ACC112 (cell line): ENCODE measurements around the gene TAPBPL.
A peak's percentile ranks its signal among the peaks of the same experiment; 100 is the strongest.

Experiments
- H2AFZ ChIP-seq: fragments of 200-600 bp; sonication (generic); one replicate; pipeline ENCODE4 v1.6.0; 2017; ENCODE audit warnings: antibody characterized with exemption, low read length; ENCODE audit not compliant: unreplicated experiment
- H3K27ac ChIP-seq: fragments of 200-600 bp; sonication (generic); 2 replicates; pipeline ENCODE4 v1.5.1; 2014; ENCODE audit warnings: low read depth, mild to moderate bottlenecking, antibody characterized with exemption, low read length, moderate library complexity
- H3K27me3 ChIP-seq: fragments of 200-600 bp; sonication (generic); 2 replicates; pipeline ENCODE4 v1.6.1; 2014; ENCODE audit warnings: mild to moderate bottlenecking, antibody characterized with exemption, low read length, moderate library complexity, mixed read lengths; ENCODE audit not compliant: insufficient read depth
- H3K36me3 ChIP-seq: fragments of 200-600 bp; sonication (generic); 2 replicates; pipeline ENCODE4 v1.6.1; 2016; ENCODE audit warnings: mild to moderate bottlenecking, antibody characterized with exemption, low read length, moderate library complexity, mixed read lengths; ENCODE audit not compliant: insufficient read depth
- H3K4me1 ChIP-seq: fragments of 200-600 bp; sonication (generic); one replicate; pipeline ENCODE4 v1.6.1; 2016; ENCODE audit warnings: low read length, mixed read lengths; ENCODE audit not compliant: insufficient read depth, unreplicated experiment, control insufficient read depth
- H3K4me3 ChIP-seq: fragments of 200-600 bp; sonication (generic); 2 replicates; pipeline ENCODE4 v1.5.1; 2014; ENCODE audit warnings: mild to moderate bottlenecking, low read depth, low read length
- H3K79me2 ChIP-seq: fragments of 200-600 bp; sonication (generic); one replicate; pipeline ENCODE4 v1.6.0; 2016; ENCODE audit warnings: low read length; ENCODE audit not compliant: control insufficient read depth, unreplicated experiment, insufficient read depth

TAPBPL gene

DNA sequence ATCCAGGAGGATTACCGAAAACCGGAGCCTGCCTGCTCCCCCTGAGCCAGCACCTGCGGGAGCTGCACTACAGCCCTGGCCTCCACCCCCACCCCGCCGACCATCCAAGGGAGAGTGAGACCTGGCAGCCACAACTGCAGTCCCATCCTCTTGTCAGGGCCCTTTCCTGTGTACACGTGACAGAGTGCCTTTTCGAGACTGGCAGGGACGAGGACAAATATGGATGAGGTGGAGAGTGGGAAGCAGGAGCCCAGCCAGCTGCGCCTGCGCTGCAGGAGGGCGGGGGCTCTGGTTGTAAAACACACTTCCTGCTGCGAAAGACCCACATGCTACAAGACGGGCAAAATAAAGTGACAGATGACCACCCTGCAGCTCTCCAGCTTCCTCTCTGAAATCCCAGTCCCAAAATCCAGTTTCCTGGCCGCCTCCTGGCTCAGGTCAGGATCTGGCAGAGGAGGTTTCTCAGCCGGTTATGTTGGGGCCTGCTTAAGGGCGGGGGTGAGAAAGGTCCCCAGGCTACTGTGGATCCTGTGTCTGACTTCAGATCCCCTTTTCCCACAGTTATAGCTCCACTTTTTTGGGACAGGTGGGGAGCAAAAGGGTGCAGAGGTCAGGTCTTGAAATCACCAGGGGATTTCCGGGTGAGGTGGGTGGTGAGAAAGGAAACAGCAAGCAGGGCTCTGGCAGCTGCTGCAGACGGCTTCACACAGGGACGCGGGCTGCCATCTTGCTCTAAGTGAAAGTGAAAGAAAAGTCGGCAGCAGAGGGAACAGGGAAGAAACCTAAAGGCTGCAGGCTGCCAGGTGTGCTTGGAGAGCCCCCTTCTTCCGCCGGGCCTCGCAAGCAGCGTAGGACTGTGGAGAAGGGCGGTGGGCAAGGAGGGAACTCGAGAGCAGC lies at the start of gene TAPBPL:
TAPBPL (plus strand) TSS at position 695 of the 897 bp plus-strand sequence. CDS start 207 bp downstream, outside the sequence.
- Histone ChIP-seq H3K79me2 (peaks cover 23% of the 10 kb centered on the region), H2AFZ (peak within 1 kb of the TSS; percentile 96), H3K4me3 (peak within 1 kb of the TSS; percentile 79), H3K27ac (peak within 1 kb of the TSS; percentile 70), H3K4me1 (peaks cover 16% of the 10 kb centered on the region), H3K27me3 (no peaks in the 10 kb centered on the region), H3K36me3 (no peaks in the 10 kb centered on the region)

GRCh38 chr12:6404390-6404789 lies 47.5 kb upstream of the TAPBPL start:
- Histone ChIP-seq H3K27me3 (no peaks in the 10 kb centered on the region), H3K4me1 (no peaks in the 10 kb centered on the region), H3K36me3 (no peaks in the 10 kb centered on the region; the same call in 1 of the 2 replicates), H2AFZ (no peak overlapping the region), H3K4me3 (no peak overlapping the region), H3K27ac (no peak overlapping the region), H3K79me2 (no peaks in the 10 kb centered on the region)

GRCh38 chr12:6405963-6406362 lies 45.9 kb upstream of the TAPBPL start:
- no peaks in the 10 kb centered on the region for H3K4me1 ChIP-seq
- H3K36me3 ChIP-seq, result no peaks in the 10 kb centered on the region; the same call in 1 of the 2 replicates

GRCh38 chr12:6407236-6407954 lies 44.4 kb upstream of the TAPBPL start:
- Histone ChIP-seq H3K4me3 (no peak overlapping the region), H2AFZ (no peak overlapping the region), H3K27me3 (no peaks in the 10 kb centered on the region), H3K27ac (no peak overlapping the region), H3K4me1 (no peaks in the 10 kb centered on the region), H3K36me3 (peaks cover 4% of the 10 kb centered on the region), H3K79me2 (no peaks in the 10 kb centered on the region)

More at GRCh38 chr12:6405963-6406362, 45.9 kb upstream of the TAPBPL start:
- H3K79me2 ChIP-seq, result no peaks in the 10 kb centered on the region
- no peaks in the 10 kb centered on the region for H3K27me3 ChIP-seq
- H3K4me3 ChIP-seq, result no peak overlapping the region
- H2AFZ ChIP-seq, result no peak overlapping the region
- no peak overlapping the region for H3K27ac ChIP-seq

GRCh38 chr12:6416596-6416995 lies 35.2 kb upstream of the TAPBPL start:
- Histone ChIP-seq H3K4me1 (peaks cover 4% of the 10 kb centered on the region), H3K36me3 (peaks cover 8% of the 10 kb centered on the region; the same call in 1 of the 2 replicates)

GRCh38 chr12:6418796-6419195 lies 33.0 kb upstream of the TAPBPL start:
- peaks cover 5% of the 10 kb centered on the region for H3K4me1 ChIP-seq
- H3K27me3 ChIP-seq, result no peaks in the 10 kb centered on the region
- H3K4me3 ChIP-seq, result no peak overlapping the region
- peaks cover 5% of the 10 kb centered on the region; the same call in 1 of the 2 replicates for H3K36me3 ChIP-seq
- no peaks in the 10 kb centered on the region for H3K79me2 ChIP-seq
- H2AFZ ChIP-seq, result no peak overlapping the region
- H3K27ac ChIP-seq, result no peak overlapping the region

More at GRCh38 chr12:6416596-6416995, 35.2 kb upstream of the TAPBPL start:
- Histone ChIP-seq H3K4me3 (no peak overlapping the region), H3K27ac (no peak overlapping the region), H3K79me2 (no peaks in the 10 kb centered on the region), H2AFZ (no peak overlapping the region), H3K27me3 (no peaks in the 10 kb centered on the region)

DNA sequence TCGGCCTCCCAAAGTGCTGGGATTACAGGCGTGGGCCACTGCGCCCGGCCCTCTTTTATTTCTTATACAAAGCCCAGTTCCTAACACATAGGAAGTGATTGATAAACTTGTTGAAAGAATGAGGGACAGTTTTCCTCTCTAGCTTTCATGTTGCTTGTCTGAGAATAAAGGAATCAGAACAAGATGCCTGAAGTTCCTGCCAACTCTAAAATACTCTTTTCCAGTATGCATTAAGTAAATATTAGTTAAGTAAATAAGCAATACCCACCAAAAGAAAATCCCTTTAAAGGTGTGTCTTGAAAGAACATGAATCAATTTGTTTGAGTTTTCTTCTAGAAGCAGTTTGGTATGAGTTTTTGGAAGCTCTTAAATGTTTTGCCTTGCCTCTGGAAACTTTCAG lies 31.5 kb upstream of the TAPBPL start:
- H3K36me3 ChIP-seq, result no peaks in the 10 kb centered on the region
- no peak overlapping the region for H3K27ac ChIP-seq
- no peaks in the 10 kb centered on the region for H3K79me2 ChIP-seq
- no peak overlapping the region for H3K4me3 ChIP-seq
- no peak overlapping the region for H2AFZ ChIP-seq
- H3K4me1 ChIP-seq, result peaks cover 7% of the 10 kb centered on the region
- no peaks in the 10 kb centered on the region for H3K27me3 ChIP-seq

GRCh38 chr12:6423267-6424007 lies 28.4 kb upstream of the TAPBPL start:
- Histone ChIP-seq H3K27ac (no peak overlapping the region), H3K36me3 (no peaks in the 10 kb centered on the region), H2AFZ (no peak overlapping the region), H3K79me2 (no peaks in the 10 kb centered on the region), H3K4me3 (no peak overlapping the region), H3K27me3 (no peaks in the 10 kb centered on the region), H3K4me1 (peaks cover 7% of the 10 kb centered on the region)

DNA sequence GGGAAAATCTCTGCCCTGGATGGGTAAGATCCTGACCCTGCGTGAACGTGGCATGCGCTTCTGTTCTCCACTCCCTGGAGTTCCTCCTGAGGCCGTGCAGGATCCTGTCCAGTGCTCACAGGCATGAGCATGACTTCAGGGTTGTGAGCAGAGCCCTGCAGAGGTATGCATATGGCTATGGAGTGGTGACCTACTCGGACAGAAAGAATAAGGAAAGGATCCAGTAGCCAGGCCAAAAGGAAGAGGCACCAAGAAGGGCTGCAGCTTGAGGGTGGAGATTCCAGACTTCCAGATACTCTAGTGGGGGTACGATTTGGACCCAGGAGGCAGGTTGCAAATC lies 27.9 kb upstream of the TAPBPL start:
- Histone ChIP-seq H3K4me1 (peaks cover 7% of the 10 kb centered on the region), H3K27ac (no peak overlapping the region), H2AFZ (no peak overlapping the region), H3K27me3 (no peaks in the 10 kb centered on the region), H3K4me3 (no peak overlapping the region), H3K36me3 (no peaks in the 10 kb centered on the region), H3K79me2 (no peaks in the 10 kb centered on the region)

DNA sequence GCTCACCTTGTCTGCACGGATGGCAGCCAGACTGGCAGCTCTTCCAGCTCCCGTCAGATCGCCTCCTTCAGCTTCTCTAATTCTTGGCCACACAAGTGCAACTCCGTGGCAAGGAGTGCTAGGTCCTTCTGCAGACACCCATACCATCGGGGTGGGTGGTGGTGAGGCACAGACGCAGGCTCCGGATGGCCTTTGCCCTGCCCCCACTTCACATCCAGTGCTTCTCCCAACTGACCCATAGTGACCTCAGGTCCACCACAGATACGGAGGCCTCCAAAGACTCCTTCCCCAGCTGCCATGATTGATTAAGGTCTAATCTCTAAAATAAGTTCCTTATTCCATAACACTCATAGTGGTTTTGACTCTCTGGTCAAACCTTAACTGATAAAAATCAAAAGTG lies 27.0 kb upstream of the TAPBPL start:
- Histone ChIP-seq H2AFZ (no peak overlapping the region), H3K36me3 (no peaks in the 10 kb centered on the region), H3K4me1 (peaks cover 11% of the 10 kb centered on the region), H3K4me3 (no peak overlapping the region), H3K27me3 (no peaks in the 10 kb centered on the region), H3K79me2 (no peaks in the 10 kb centered on the region), H3K27ac (no peak overlapping the region)
